ENCODE results near the gene MED13. TPM values are rescaled to one million over a fixed set of nuclear protein-coding genes. Genes with fewer than 3 reads are reported as not detected.

The MED13 gene
- total RNA-seq, 1 experiment from 2014 or later = 60.7 TPM

- no peaks in the 10 kb centered on the region for H3K9me3 Mint-ChIP-seq
- no peak overlapping the region for H3K27ac ChIP-seq (ENCODE audit: insufficient read length, low read depth, low read length)
- H3K79me1 ChIP-seq (ENCODE audit: insufficient read depth, low read depth, low read length, poor library complexity, severe bottlenecking) = no peaks in the 10 kb centered on the region
- H3K14ac ChIP-seq (ENCODE audit: insufficient read depth, low read length) = no peak overlapping the region
- no peak overlapping the region for H2BK5ac ChIP-seq (ENCODE audit: insufficient read length, low read length)
- no peaks in the 10 kb centered on the region for H3K27me3 Mint-ChIP-seq (ENCODE audit: low read depth)
- TF ChIP-seq CTCF (conservative IDR thresholded peaks at IDR 0.05) = no peak
- no peak overlapping the region for H2BK12ac ChIP-seq (ENCODE audit: insufficient read length, low read depth, low read length)
- no peaks in the 10 kb centered on the region for H3K9me3 ChIP-seq (ENCODE audit: control insufficient read depth, low read depth, low read length)
- H4K20me1 ChIP-seq (ENCODE audit: control insufficient read depth, insufficient read depth, insufficient read length) = no peaks in the 10 kb centered on the region
- H3K4me2 ChIP-seq (ENCODE audit: insufficient read depth, insufficient read length, low read length) = no peak overlapping the region
- no peak overlapping the region for H3K9ac ChIP-seq (ENCODE audit: extremely low read depth, insufficient read length, low read length)
- H3K27me3 ChIP-seq (ENCODE audit: insufficient read depth, low read length) = no peaks in the 10 kb centered on the region
- no peaks in the 10 kb centered on the region for H3K4me1 Mint-ChIP-seq
- H3K4ac ChIP-seq (ENCODE audit: low read depth, low read length) = no peak overlapping the region
- DNase-seq = no peak
- no peak overlapping the region for H3K4me3 Mint-ChIP-seq
- H2AK5ac ChIP-seq (ENCODE audit: insufficient read length, low read length) = no peak overlapping the region
- no CpG with 5 or more reads among the region's 5 CpGs for WGBS (ENCODE audit: extremely low coverage, insufficient read length, low lambda C conversion rate)
- no peaks in the 10 kb centered on the region for H3K4me1 ChIP-seq (ENCODE audit: insufficient read depth, low read length)
- H2AFZ ChIP-seq (ENCODE audit: low read length) = no peak overlapping the region
- H2BK120ac ChIP-seq (ENCODE audit: low read depth, low read length, poor library complexity, severe bottlenecking) = no peak overlapping the region
- peak overlapping the region in 1 of 3 experiments; percentile 33; a peak in 1 of 7 replicates for H3K27ac Mint-ChIP-seq
- no peak overlapping the region for H3K18ac ChIP-seq (ENCODE audit: insufficient read length, low read depth, low read length)
- peaks cover 17 to 53% (median 49%) of the 10 kb centered on the region in 3 experiments; a peak in 6 of 7 replicates for H3K36me3 Mint-ChIP-seq (ENCODE audit: insufficient read depth in 1 of 3, low read depth in 3 of 3)
- no peak overlapping the region for H2BK15ac ChIP-seq (ENCODE audit: low read depth, low read length)
- no peak overlapping the region for H3T11ph ChIP-seq (ENCODE audit: low read length)
- no peaks in the 10 kb centered on the region for H3K79me2 ChIP-seq (ENCODE audit: insufficient read depth, low read length)
- H4K5ac ChIP-seq (ENCODE audit: insufficient read length, low read depth, low read length) = no peak overlapping the region
- no peaks in the 10 kb centered on the region for H3K23me2 ChIP-seq (ENCODE audit: insufficient read length, low read depth, low read length, poor library complexity, severe bottlenecking)
- no peak overlapping the region for H4K91ac ChIP-seq (ENCODE audit: insufficient read length, low read depth, low read length)
- H3K56ac ChIP-seq (ENCODE audit: insufficient read length, low read depth, low read length) = no peak overlapping the region
- H4K8ac ChIP-seq (replicated peaks; ENCODE audit: insufficient read length, low read depth, low read length) = no peak overlapping the region
- no peak overlapping the region for H3K23ac ChIP-seq (ENCODE audit: insufficient read length, low read depth, low read length)
- H2BK20ac ChIP-seq (ENCODE audit: low read depth, low read length, poor library complexity, severe bottlenecking) = no peak overlapping the region
Measured at GRCh38 chr17:61907361-61907760, 157.7 kb downstream of the MED13 start.

All from H9 (cell line).